Stimulated activated CD8-positive, alpha-beta memory T cell treated with anti-CD3 and anti-CD28 coated beads, Interleukin-15, amount 100 ng/mL, for 24 hours (primary cell): ENCODE results near the gene POU2F1.
"Not testable (repeated sequence)": the region's sequence is repeated elsewhere in the genome, so short reads cannot be mapped to it uniquely, and the experiment has no call there.

Source experiments
- DNase-seq: peaks from one replicate; pipeline ENCODE4 v3.0.0-alpha.2; 2020; ENCODE audit warnings: low read depth

Gene POU2F1

DNA sequence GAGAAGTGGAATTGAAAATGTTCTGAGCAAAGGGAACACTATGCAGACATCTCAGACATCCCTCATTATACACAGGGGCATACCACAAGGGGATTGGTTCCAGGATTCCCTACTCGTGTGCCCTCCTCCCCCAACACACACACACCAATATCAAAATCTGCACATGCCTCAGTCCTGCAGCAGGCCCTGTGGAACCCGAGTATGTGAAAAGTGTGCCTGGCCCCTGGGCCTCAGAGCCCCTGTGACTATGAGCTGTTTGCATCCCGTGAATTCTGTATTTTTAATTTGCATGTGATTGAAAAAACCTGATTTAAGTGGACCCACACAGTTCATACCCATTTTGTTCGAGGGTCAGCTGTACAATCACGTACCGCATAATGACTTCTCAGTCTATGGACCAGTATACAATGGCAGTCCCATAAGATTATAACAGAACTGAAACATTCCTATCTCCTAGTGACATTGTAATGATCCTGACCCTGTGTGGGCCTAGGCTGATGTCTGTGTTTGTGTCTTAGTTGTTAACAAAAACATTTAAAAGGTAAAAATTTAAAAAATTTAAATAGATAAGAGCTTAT lies 11.3 kb downstream of the POU2F1 start:
- DNase-seq = no peak

GRCh38 chr1:167232801-167233200 lies 12.1 kb downstream of the POU2F1 start:
- DNase-seq = no peak

GRCh38 chr1:167233373-167233772 lies 12.7 kb downstream of the POU2F1 start:
- no peak for DNase-seq

DNA sequence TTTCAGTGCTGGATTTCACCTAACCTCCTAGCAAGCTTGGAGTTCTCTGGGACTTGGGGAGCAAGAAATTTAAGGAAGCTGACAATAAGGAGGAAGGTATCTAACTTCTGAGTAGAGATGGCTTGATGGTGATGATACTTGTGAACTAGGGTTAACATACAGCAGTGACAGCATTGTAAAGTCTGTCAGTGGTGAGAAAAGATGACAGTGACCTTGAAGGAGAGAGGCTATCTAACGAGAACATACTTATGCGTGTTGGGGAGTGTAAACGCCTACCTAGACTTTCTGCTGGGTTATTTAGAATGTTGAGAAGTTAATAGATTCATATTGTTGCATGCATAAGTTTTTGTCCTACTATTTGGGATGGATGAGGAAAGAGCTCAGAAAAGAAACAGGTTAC lies 16.3 kb downstream of the POU2F1 start:
- no peak for DNase-seq

DNA sequence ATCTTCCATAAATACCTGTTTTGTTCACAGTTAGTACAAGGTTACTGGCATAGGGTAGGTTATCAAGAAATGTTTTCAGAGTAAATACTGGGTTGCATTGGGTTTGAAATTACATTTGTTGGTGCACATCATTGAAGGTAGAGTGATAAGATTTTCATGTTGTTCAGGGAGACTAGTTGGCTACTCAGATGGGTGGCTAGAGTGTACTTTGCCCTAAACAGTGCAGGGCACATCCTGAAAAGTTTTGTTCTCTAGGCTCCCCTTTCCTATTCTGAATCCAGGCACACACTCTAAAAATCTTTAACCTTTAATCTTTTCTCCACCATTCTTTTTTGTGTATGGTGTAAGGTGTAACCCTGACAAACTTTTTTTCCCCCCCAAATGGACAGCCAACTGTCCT lies 18.0 kb downstream of the POU2F1 start:
- no peak for DNase-seq

GRCh38 chr1:167239257-167239656 lies 18.6 kb downstream of the POU2F1 start:
- no peak for DNase-seq

DNA sequence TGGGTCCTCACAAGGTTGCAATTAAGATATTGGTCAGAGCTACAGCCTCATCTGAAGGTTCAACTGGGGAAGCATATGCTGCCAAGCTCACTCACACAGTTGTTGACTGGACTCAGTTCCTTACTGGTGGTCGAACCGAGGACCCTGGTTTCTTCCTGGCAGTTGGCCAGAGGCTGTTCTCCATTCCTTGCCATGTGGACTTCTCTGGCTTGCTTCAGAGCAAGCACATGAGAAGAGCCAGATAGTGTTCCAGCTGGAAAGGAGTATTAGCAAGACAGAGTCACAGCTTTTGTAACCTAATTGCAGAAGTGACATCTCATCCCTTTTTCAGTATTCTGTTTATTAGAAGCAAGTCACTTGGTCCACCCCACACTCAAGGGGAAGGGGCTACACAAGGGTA lies 23.6 kb downstream of the POU2F1 start:
- no peak for DNase-seq

- DNase-seq = not testable (repeated sequence)
Measured at GRCh38 chr1:167245168-167245567, 24.5 kb downstream of the POU2F1 start.

- no peak for DNase-seq
Measured at GRCh38 chr1:167246971-167247370, 26.3 kb downstream of the POU2F1 start.

GRCh38 chr1:167247754-167248153 lies 27.1 kb downstream of the POU2F1 start:
- no peak for DNase-seq

DNA sequence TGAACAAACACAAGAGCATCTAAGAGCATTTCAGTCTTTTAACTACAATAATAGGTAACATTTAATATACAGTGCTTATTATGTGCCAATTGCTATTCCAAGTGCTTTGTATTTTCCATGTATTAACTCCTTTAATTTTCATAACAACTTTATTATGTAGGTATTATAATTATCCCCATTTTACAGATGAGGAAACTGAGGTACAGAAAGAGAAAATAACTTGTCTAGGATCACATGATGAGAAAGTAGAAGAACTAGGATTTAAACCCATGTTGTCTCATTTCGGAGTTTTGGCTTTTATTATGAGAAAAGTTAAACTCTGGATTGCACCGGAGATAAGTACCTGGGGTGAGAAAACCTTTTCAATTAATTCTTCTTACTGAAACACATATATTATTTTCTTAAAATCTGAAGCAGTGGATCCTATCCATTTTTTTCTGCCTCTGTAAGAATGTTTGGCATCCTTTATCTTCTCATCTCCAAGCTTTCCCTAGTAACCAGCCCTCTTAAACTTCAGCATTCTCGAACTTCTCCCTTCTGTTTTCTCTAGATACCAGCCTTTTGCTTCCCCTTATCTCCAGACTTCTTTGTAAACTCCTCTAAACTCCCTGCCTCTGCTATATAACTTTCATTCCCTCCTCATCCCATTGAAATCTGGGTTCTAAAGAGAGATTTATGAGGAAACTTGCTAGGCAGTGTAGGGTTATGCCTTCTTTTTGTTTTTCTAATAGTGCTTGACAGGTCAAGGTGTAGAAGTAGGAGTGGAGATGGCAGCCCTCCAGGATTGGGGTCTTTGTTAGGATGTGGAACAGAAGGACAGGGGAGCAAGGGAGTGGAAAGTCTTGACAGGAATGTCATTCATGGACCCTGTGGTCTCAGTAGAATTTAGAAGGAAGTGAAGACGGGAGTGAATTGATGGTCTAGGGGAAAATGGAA lies 28.3 kb downstream of the POU2F1 start:
- no peak for DNase-seq

DNA sequence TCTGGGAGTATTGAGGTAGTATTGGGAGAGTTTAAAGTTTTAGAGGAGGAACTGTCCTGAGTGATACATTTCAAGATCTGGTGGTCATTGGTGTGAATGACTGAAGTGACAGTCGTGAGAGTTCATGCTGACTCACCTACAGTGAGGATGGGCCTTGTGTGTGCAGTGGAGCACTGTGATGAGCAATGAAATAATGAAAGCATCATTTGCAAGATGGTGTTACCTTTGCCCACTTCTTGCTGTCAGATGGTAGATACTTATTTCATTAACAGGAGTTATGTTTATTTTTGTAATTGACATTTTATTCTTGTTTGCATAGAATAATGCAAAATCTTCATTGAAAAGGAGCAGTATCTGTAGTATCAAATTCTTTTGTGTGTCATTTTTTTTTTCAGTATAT lies 29.0 kb downstream of the POU2F1 start:
- DNase-seq = no peak

- DNase-seq = no peak
Measured at GRCh38 chr1:167250482-167250881, 29.8 kb downstream of the POU2F1 start.

DNA sequence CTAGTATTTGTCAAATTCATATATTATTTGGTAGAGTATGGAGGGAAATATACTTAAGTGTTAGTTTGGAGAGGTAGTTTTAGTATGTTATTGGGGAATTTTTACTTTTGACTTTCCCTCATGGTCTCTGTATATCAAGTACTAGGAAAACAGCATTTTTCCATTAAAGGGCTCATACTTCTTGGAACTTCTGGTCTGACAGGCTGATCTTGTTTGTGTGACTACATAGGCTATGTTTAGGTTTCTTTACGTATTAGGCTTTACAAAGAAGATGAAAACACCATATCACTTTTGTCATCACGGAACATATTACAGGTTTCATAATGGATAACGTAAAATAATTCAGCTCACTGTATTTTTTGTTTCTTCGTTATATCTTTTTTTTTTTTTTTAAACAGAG lies 30.8 kb downstream of the POU2F1 start:
- no peak for DNase-seq

DNA sequence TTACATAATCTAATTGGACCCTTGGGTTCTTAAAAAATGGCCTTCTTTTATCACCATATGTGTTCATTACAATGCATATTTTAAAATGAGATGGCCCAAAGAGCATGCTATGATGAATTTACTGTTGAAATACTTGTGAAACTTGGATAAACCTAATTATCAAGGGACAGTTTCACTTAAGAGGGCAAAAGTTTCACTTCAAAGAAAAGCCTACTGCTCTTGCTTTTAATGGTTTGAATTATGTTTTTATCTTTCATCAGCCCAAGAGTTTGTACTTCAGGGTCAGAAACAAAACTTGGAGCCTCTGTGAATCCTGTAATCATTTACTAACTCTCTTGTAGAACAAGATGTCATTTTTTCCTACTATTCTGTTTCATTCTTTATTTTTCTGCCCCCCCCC lies 32.3 kb downstream of the POU2F1 start:
- DNase-seq = no peak

DNA sequence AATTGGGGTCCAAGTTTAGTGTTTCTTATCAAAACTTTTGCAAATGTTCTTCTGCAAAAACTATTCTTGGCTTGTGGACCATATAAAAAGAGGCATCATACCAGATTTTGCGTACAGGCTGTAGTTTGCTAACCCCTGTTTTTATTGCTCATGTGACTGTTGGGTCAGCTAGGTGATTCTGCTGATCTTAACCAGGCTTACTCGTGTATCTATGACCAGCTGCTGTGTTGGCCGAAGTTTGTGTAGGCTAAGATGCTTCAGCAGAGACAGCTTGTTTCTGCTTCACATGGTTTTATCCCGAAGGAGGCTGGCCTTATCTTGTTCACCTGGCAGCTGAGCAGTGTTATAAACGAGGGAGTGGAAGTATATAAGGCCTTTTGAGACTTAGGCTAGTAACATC lies 38.2 kb downstream of the POU2F1 start:
- DNase-seq = no peak

- no peak for DNase-seq
Measured at GRCh38 chr1:167262836-167263235, 42.1 kb downstream of the POU2F1 start.

GRCh38 chr1:167263344-167263743 lies 42.7 kb downstream of the POU2F1 start:
- DNase-seq = no peak

- no peak for DNase-seq
Measured at GRCh38 chr1:167263819-167264464, 43.3 kb downstream of the POU2F1 start.

DNA sequence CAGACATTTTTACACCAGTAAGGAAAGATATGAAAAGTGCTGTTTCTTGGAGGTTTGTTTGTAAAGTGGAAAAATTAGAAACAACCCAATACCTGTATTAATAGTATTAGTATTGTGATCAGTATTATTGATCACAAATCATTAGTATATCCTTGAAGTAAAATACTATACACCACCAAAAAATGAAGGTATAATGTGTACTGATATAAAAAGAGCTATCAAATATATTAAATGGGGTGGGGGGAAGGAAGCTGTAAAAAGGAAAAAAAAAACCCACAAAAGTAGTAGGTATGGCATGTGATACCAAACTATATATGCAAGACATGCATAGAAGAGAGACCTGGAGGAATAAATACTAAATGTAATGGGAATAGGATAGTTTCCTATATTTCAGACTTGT lies 46.3 kb downstream of the POU2F1 start:
- no peak for DNase-seq

DNA sequence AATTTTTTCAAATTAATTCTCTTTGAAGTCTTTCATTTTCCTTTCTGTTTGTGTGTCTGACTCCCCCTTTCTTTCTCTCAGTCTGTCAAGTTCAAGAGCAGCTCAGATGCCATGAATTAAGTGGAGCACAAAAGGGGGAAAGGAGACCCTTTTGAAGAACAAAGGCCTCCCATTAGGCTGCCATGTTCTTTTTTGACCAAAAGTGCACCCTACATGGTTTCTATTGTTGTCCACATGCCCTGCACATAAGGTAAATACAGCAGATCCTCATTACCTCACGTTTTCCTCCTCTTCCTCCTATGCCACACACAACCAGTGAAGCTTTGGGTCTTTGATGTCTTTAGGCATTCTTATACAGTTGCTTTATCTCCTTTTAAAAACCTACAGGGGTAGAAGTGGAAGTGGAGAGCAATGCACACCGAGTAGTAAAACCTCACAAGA lies 47.7 kb downstream of the POU2F1 start:
- DNase-seq = no peak

DNA sequence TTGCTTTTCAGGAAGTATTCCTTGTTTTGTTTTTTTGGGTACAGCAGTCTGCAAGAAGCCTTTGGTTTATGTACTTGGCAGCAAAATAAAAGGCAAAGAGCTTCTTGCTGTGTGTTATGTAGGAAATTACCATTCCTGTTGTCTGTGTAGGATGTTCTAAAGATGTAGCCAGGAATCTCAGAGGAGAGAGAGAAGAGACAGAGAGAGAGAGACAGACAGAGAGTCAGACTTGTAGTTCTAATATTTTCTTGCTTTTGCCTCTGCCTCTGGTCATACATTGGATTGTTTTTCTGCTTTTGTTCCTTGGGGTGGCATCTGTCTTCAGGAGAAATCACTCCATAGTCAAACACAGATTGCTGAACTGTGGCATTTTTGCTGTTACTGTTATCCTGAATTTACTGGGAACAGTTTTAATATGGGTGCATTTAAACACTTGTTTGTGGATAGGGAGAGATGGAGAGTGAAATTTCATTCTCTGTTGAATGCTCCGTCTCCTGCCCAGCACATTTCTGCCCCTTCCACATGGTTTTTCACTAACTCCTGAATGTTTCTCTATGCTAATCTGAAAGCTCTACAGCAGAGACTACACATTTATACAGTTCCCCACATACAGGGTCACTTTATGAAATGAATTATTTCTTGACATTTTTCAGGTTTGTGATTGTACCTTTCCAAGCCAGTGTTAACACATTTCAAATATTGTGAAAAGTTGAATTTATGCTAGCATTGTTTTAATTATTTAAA lies 49.8 kb downstream of the POU2F1 start:
- DNase-seq = no peak
